Esophagus squamous epithelium (tissue), 4 donors: Measurements from ENCODE around the gene FOXN1.

Experiments used
- CTCF ChIP-seq, 6 experiments: fragments of 450-650 bp in 4 of 6; fragments of 200-600 bp in 2 of 6; sonication (generic) in 2 of 6; IDR thresholded peaks; one replicate each; pipeline ENCODE4 v1.5.1; 2016 to 2019; ENCODE audit warnings: antibody characterized with exemption in 6 of 6, mild to moderate bottlenecking in 4 of 6, moderate library complexity in 4 of 6
- POLR2A ChIP-seq, 4 donors: fragments of 450-650 bp; IDR thresholded peaks; one replicate each; pipeline ENCODE4 v1.6.1; 2017; ENCODE audit warnings: antibody characterized with exemption in 4 of 4, mild to moderate bottlenecking in 4 of 4, moderate library complexity in 3 of 4

- TF ChIP-seq POLR2A (IDR thresholded peaks at IDR 0.05) (no peak), CTCF (IDR thresholded peaks at IDR 0.05) (no peak)
These were observed 12.0 kb downstream of the FOXN1 start for GRCh38 chr17:28518132-28518531.
